HepG2 (cell line): Measurements from ENCODE around the gene SMG5. TPM values are rescaled to one million over a fixed set of nuclear protein-coding genes. Genes with fewer than 3 reads are reported as not detected.

ENCODE experiments used
- ARNT2 ChIP-seq: sonication (generic); formaldehyde crosslinking; IDR thresholded peaks from 2 replicates; pipeline ENCODE4 v1.8.0; 2022; ENCODE audit warnings: mild to moderate bottlenecking, low read depth, missing genetic modification reagents, moderate library complexity
- CREB1 ChIP-seq, 2 experiments: fragments of 450-650 bp in 1 of 2; IDR thresholded peaks; 2 replicates each; pipeline ENCODE4 v1.6.1; 2016 to 2017; ENCODE audit warnings: control low read depth in 1 of 2, mild to moderate bottlenecking in 1 of 2, missing compliant biosample characterization in 1 of 2, missing genetic modification characterization in 1 of 2
- HNRNPH1 ChIP-seq: fragments of 200-400 bp; formaldehyde crosslinking; optimal IDR thresholded peaks from 2 replicates; pipeline ENCODE3; 2017; ENCODE audit warnings: mild to moderate bottlenecking, low read depth, low read length
- HOXA5 ChIP-seq: sonication (generic); formaldehyde crosslinking; IDR thresholded peaks from 2 replicates; pipeline ENCODE4 v1.4.0; 2020; ENCODE audit warnings: missing genetic modification reagents
- MED8 ChIP-seq: sonication (generic); formaldehyde crosslinking; IDR thresholded peaks from 2 replicates; pipeline ENCODE4 v1.8.1; 2023; ENCODE audit warnings: mild to moderate bottlenecking, missing genetic modification reagents; ENCODE audit not compliant: insufficient replicate concordance
- MEF2D ChIP-seq: sonication (generic); formaldehyde crosslinking; IDR thresholded peaks from 2 replicates; pipeline ENCODE4 v1.5.1; 2020; ENCODE audit warnings: mild to moderate bottlenecking, missing genetic modification reagents
- MEIS2 ChIP-seq: sonication (generic); formaldehyde crosslinking; IDR thresholded peaks from 2 replicates; pipeline ENCODE4 v1.9.0; 2021; ENCODE audit warnings: mild to moderate bottlenecking, missing genetic modification reagents
- YEATS4 ChIP-seq: sonication (generic); formaldehyde crosslinking; IDR thresholded peaks from 2 replicates; pipeline ENCODE4 v1.4.0; 2020; ENCODE audit warnings: missing genetic modification reagents, borderline replicate concordance
- ZBTB7A ChIP-seq: sonication (generic); formaldehyde crosslinking; IDR thresholded peaks from 2 replicates; pipeline ENCODE4 v1.8.0; 2022; ENCODE audit warnings: mild to moderate bottlenecking, missing genetic modification reagents
- ZKSCAN5 ChIP-seq: sonication (generic); formaldehyde crosslinking; IDR thresholded peaks from 2 replicates; pipeline ENCODE4 v1.5.1; 2020; ENCODE audit warnings: mild to moderate bottlenecking, missing genetic modification reagents
- ZNF17 ChIP-seq: sonication (generic); formaldehyde crosslinking; IDR thresholded peaks from 2 replicates; pipeline ENCODE4 v1.5.0; 2020; ENCODE audit warnings: mild to moderate bottlenecking, missing genetic modification reagents
- ZNF557 ChIP-seq: sonication (generic); formaldehyde crosslinking; IDR thresholded peaks from 2 replicates; pipeline ENCODE4 v1.4.0; 2020; ENCODE audit warnings: missing genetic modification reagents
- ZNF577 ChIP-seq: sonication (generic); formaldehyde crosslinking; IDR thresholded peaks from 2 replicates; pipeline ENCODE4 v1.4.0; 2020; ENCODE audit warnings: mild to moderate bottlenecking, low read depth, missing genetic modification reagents, borderline replicate concordance
- polyA plus RNA-seq, 8 experiments: library from polyadenylated mRNA; depleted of rRNA in 3 of 8; stranded (reverse) in 7 of 8; unstranded in 1 of 8; fragments of >200 nt; fragmentation: Illumina TruSeq in 4 of 8; extraction: Trizol in 4 of 8; gene quantifications; 2 replicates each; pipeline versions ENCODE4 v1.2.1 to v1.2.3, GENCODE V29; 2011 to 2016; ENCODE audit warnings: low read depth in 4 of 8, missing spikeins in 1 of 8, mixed read lengths in 1 of 8; ENCODE audit not compliant: insufficient read depth in 1 of 8
- total RNA-seq, 5 experiments: library from RNA; depleted of rRNA; stranded (reverse); fragments of >200 nt; fragmentation: Illumina TruSeq; extraction: Trizol; gene quantifications; 2 replicates each; pipeline ENCODE4 v1.2.3, GENCODE V29; 2016; ENCODE audit warnings: low read depth in 1 of 5
- TF ChIP-seq, protein P1 (sequence below): sonication (generic); formaldehyde crosslinking; conservative IDR thresholded peaks from 2 replicates; pipeline ENCODE4 v1.4.0; 2020; ENCODE audit warnings: missing genetic modification reagents
- TF ChIP-seq, protein P2 (sequence below): sonication (generic); formaldehyde crosslinking; IDR thresholded peaks from 2 replicates; pipeline ENCODE4 v1.4.0; 2020; ENCODE audit warnings: missing genetic modification reagents
- TF ChIP-seq, protein P3 (sequence below): sonication (generic); formaldehyde crosslinking; IDR thresholded peaks from 2 replicates; pipeline ENCODE4 v1.4.0; 2020; ENCODE audit warnings: missing genetic modification reagents
- TF ChIP-seq, protein P4 (sequence below): sonication (generic); formaldehyde crosslinking; IDR thresholded peaks from 2 replicates; pipeline ENCODE4 v1.4.0; 2020; ENCODE audit warnings: mild to moderate bottlenecking, missing genetic modification reagents, borderline replicate concordance
- TF ChIP-seq, protein P5 (sequence below): sonication (generic); formaldehyde crosslinking; IDR thresholded peaks from 2 replicates; pipeline ENCODE4 v1.8.0; 2022; ENCODE audit warnings: mild to moderate bottlenecking, missing genetic modification reagents

Gene SMG5
- total and polyA plus RNA-seq, 2 of the 13 experiments (the other 11 are each of a cell fraction or from before 2014, with no cell fraction given), result 50.5 to 84.0 TPM

DNA sequence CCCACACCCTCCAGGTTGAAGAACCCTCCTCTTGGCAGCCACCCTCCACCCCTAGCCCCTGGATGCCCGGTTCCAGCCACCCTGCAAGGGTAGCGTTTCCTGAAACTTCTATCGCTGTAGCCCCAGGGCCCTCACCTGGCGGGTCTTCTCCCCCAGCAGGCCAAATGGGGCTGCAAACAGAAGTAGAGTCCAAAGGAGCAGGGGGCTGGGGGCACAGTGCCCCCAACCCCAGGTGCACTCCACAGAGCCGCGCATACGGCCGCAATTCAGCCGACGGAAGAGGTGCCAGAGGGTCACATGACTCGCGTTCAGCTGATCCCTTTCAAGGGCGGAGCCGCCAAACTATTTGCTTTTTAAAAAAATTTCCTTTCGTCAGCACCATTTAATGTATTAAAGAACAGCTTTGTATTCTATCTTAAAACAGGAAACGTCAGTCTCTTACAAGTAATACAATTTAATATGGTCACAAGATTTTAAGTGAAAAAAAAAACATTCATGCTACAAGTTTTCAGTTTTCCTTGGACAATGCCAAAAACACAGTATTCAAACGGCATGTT lies 12.8 kb upstream of the SMG5 start, which contains the start of gene GLMP (continued):
- TF ChIP-seq, protein P1, sequence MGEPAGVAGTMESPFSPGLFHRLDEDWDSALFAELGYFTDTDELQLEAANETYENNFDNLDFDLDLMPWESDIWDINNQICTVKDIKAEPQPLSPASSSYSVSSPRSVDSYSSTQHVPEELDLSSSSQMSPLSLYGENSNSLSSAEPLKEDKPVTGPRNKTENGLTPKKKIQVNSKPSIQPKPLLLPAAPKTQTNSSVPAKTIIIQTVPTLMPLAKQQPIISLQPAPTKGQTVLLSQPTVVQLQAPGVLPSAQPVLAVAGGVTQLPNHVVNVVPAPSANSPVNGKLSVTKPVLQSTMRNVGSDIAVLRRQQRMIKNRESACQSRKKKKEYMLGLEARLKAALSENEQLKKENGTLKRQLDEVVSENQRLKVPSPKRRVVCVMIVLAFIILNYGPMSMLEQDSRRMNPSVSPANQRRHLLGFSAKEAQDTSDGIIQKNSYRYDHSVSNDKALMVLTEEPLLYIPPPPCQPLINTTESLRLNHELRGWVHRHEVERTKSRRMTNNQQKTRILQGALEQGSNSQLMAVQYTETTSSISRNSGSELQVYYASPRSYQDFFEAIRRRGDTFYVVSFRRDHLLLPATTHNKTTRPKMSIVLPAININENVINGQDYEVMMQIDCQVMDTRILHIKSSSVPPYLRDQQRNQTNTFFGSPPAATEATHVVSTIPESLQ (CRISPR knock-in tag), result no peak
- no peak for TF ChIP-seq CREB1 (IDR thresholded peaks at IDR 0.05)
- no peak for TF ChIP-seq CREB1 (CRISPR knock-in tag; IDR thresholded peaks at IDR 0.05)
- TF ChIP-seq, protein P2, sequence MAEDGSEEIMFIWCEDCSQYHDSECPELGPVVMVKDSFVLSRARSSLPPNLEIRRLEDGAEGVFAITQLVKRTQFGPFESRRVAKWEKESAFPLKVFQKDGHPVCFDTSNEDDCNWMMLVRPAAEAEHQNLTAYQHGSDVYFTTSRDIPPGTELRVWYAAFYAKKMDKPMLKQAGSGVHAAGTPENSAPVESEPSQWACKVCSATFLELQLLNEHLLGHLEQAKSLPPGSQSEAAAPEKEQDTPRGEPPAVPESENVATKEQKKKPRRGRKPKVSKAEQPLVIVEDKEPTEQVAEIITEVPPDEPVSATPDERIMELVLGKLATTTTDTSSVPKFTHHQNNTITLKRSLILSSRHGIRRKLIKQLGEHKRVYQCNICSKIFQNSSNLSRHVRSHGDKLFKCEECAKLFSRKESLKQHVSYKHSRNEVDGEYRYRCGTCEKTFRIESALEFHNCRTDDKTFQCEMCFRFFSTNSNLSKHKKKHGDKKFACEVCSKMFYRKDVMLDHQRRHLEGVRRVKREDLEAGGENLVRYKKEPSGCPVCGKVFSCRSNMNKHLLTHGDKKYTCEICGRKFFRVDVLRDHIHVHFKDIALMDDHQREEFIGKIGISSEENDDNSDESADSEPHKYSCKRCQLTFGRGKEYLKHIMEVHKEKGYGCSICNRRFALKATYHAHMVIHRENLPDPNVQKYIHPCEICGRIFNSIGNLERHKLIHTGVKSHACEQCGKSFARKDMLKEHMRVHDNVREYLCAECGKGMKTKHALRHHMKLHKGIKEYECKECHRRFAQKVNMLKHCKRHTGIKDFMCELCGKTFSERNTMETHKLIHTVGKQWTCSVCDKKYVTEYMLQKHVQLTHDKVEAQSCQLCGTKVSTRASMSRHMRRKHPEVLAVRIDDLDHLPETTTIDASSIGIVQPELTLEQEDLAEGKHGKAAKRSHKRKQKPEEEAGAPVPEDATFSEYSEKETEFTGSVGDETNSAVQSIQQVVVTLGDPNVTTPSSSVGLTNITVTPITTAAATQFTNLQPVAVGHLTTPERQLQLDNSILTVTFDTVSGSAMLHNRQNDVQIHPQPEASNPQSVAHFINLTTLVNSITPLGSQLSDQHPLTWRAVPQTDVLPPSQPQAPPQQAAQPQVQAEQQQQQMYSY (CRISPR knock-in tag), result no peak
- no peak for TF ChIP-seq ZBTB7A (CRISPR knock-in tag)
- TF ChIP-seq ZNF577 (CRISPR knock-in tag), result no peak
- no peak for TF ChIP-seq ZNF17
- TF ChIP-seq, protein P3, sequence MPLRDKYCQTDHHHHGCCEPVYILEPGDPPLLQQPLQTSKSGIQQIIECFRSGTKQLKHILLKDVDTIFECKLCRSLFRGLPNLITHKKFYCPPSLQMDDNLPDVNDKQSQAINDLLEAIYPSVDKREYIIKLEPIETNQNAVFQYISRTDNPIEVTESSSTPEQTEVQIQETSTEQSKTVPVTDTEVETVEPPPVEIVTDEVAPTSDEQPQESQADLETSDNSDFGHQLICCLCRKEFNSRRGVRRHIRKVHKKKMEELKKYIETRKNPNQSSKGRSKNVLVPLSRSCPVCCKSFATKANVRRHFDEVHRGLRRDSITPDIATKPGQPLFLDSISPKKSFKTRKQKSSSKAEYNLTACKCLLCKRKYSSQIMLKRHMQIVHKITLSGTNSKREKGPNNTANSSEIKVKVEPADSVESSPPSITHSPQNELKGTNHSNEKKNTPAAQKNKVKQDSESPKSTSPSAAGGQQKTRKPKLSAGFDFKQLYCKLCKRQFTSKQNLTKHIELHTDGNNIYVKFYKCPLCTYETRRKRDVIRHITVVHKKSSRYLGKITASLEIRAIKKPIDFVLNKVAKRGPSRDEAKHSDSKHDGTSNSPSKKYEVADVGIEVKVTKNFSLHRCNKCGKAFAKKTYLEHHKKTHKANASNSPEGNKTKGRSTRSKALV (CRISPR knock-in tag), result 0 out of 2 replicates have a peak, but pooled peaks have one; percentile 26
- TF ChIP-seq, protein P4, sequence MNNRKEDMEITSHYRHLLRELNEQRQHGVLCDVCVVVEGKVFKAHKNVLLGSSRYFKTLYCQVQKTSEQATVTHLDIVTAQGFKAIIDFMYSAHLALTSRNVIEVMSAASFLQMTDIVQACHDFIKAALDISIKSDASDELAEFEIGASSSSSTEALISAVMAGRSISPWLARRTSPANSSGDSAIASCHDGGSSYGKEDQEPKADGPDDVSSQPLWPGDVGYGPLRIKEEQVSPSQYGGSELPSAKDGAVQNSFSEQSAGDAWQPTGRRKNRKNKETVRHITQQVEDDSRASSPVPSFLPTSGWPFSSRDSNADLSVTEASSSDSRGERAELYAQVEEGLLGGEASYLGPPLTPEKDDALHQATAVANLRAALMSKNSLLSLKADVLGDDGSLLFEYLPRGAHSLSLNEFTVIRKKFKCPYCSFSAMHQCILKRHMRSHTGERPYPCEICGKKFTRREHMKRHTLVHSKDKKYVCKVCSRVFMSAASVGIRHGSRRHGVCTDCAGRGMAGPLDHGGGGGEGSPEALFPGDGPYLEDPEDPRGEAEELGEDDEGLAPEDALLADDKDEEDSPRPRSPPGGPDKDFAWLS (CRISPR knock-in tag), result no peak
- TF ChIP-seq MEF2D (CRISPR knock-in tag), result no peak
- no peak for TF ChIP-seq ARNT2 (CRISPR knock-in tag)
- 0 out of 2 replicates have a peak, but pooled peaks have one; percentile 37 for TF ChIP-seq MEIS2 (CRISPR knock-in tag)
- peak; percentile 62; the same call in 1 of the 2 replicates for TF ChIP-seq YEATS4
- TF ChIP-seq, protein P5, sequence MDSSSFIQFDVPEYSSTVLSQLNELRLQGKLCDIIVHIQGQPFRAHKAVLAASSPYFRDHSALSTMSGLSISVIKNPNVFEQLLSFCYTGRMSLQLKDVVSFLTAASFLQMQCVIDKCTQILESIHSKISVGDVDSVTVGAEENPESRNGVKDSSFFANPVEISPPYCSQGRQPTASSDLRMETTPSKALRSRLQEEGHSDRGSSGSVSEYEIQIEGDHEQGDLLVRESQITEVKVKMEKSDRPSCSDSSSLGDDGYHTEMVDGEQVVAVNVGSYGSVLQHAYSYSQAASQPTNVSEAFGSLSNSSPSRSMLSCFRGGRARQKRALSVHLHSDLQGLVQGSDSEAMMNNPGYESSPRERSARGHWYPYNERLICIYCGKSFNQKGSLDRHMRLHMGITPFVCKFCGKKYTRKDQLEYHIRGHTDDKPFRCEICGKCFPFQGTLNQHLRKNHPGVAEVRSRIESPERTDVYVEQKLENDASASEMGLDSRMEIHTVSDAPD (CRISPR knock-in tag), result no peak
- TF ChIP-seq HNRNPH1, result no peak
- no peak for TF ChIP-seq ZNF557 (CRISPR knock-in tag)
- no peak for TF ChIP-seq HOXA5 (CRISPR knock-in tag)
- no peak for TF ChIP-seq MED8 (CRISPR knock-in tag)
- no peak for TF ChIP-seq ZKSCAN5
